ENCODE data around the gene IL23A.
"Not testable (repeated sequence)": the region's sequence is repeated elsewhere in the genome, so short reads cannot be mapped to it uniquely, and the experiment has no call there.

IL23A gene

GRCh38 chr12:56307221-56307965, 31.3 kb upstream of the IL23A start:
- H3K4me3 ChIP-seq (ENCODE audit: low read depth in 1 of 2, low read length in 2 of 2), result no peak overlapping the region
- H3K4me1 ChIP-seq (ENCODE audit: insufficient read depth, low read length), result peaks cover 1% of the 10 kb centered on the region
- H3K27ac ChIP-seq (ENCODE audit: low read depth, low read length), result no peak overlapping the region
- H3K36me3 ChIP-seq (ENCODE audit: insufficient read depth, low read length), result peaks cover 29% of the 10 kb centered on the region
- H3K27me3 ChIP-seq (ENCODE audit: control insufficient read depth in 1 of 2, insufficient read depth in 2 of 2, low read length in 2 of 2), result no peaks in the 10 kb centered on the region
- no peaks in the 10 kb centered on the region for H3K9me3 ChIP-seq (ENCODE audit: low read length)
- no peak overlapping the region for H3K9ac ChIP-seq (ENCODE audit: low read length)

GRCh38 chr12:56308714-56309113, 30.0 kb upstream of the IL23A start:
- Histone ChIP-seq H3K9me3 (ENCODE audit: low read length) (no peaks in the 10 kb centered on the region), H3K9ac (ENCODE audit: low read length) (no peak overlapping the region), H3K27me3 (ENCODE audit: control insufficient read depth in 1 of 2, insufficient read depth in 2 of 2, low read length in 2 of 2) (no peaks in the 10 kb centered on the region), H3K4me3 (ENCODE audit: low read depth in 1 of 2, low read length in 2 of 2) (no peak overlapping the region), H3K4me1 (ENCODE audit: insufficient read depth, low read length) (no peaks in the 10 kb centered on the region), H3K36me3 (ENCODE audit: insufficient read depth, low read length) (peaks cover 29% of the 10 kb centered on the region), H3K27ac (ENCODE audit: low read depth, low read length) (no peak overlapping the region)

- Histone ChIP-seq H3K27me3 (ENCODE audit: control insufficient read depth in 1 of 2, insufficient read depth in 2 of 2, low read length in 2 of 2) (no peaks in the 10 kb centered on the region), H3K9ac (ENCODE audit: low read length) (no peak overlapping the region), H3K27ac (ENCODE audit: low read depth, low read length) (no peak overlapping the region), H3K36me3 (ENCODE audit: insufficient read depth, low read length) (peaks cover 37% of the 10 kb centered on the region), H3K4me3 (ENCODE audit: low read depth in 1 of 2, low read length in 2 of 2) (no peak overlapping the region), H3K9me3 (ENCODE audit: low read length) (no peaks in the 10 kb centered on the region), H3K4me1 (ENCODE audit: insufficient read depth, low read length) (peaks cover 10% of the 10 kb centered on the region)
These were observed 27.7 kb upstream of the IL23A start for GRCh38 chr12:56311003-56311402.

- H3K9ac ChIP-seq (ENCODE audit: low read length), result peak overlapping the region; percentile 85
- H3K36me3 ChIP-seq (ENCODE audit: insufficient read depth, low read length), result peaks cover 32% of the 10 kb centered on the region
- peak overlapping the region; percentile 95 to 96 for H3K4me3 ChIP-seq (ENCODE audit: low read depth in 1 of 2, low read length in 2 of 2)
- no peaks in the 10 kb centered on the region for H3K27me3 ChIP-seq (ENCODE audit: control insufficient read depth in 1 of 2, insufficient read depth in 2 of 2, low read length in 2 of 2)
- peak overlapping the region; percentile 73 for H3K27ac ChIP-seq (ENCODE audit: low read depth, low read length)
- H3K9me3 ChIP-seq (ENCODE audit: low read length), result no peaks in the 10 kb centered on the region
- peaks cover 14% of the 10 kb centered on the region for H3K4me1 ChIP-seq (ENCODE audit: insufficient read depth, low read length)
These were observed 23.4 kb upstream of the IL23A start for GRCh38 chr12:56315249-56315621.

GRCh38 chr12:56315622-56316473, 22.8 kb upstream of the IL23A start, which contains the start of gene CNPY2:
Gene CNPY2 (minus strand): TSS chr12:56315988. CDS start chr12:56315217, 771 bp downstream.
- peak within 1 kb of the TSS; percentile 85 for H3K9ac ChIP-seq (ENCODE audit: low read length)
- peak within 1 kb of the TSS; percentile 73 for H3K27ac ChIP-seq (ENCODE audit: low read depth, low read length)
- H3K4me1 ChIP-seq (ENCODE audit: insufficient read depth, low read length), result peaks cover 14% of the 10 kb centered on the region
- no peaks in the 10 kb centered on the region for H3K27me3 ChIP-seq (ENCODE audit: control insufficient read depth in 1 of 2, insufficient read depth in 2 of 2, low read length in 2 of 2)
- H3K9me3 ChIP-seq (ENCODE audit: low read length), result no peaks in the 10 kb centered on the region
- H3K36me3 ChIP-seq (ENCODE audit: insufficient read depth, low read length), result peaks cover 28% of the 10 kb centered on the region
- peak within 1 kb of the TSS; percentile 95 to 96 for H3K4me3 ChIP-seq (ENCODE audit: low read depth in 1 of 2, low read length in 2 of 2)

- Histone ChIP-seq H3K27me3 (ENCODE audit: control insufficient read depth in 1 of 2, insufficient read depth in 2 of 2, low read length in 2 of 2) (no peaks in the 10 kb centered on the region), H3K27ac (ENCODE audit: low read depth, low read length) (no peak overlapping the region), H3K4me1 (ENCODE audit: insufficient read depth, low read length) (peaks cover 14% of the 10 kb centered on the region), H3K36me3 (ENCODE audit: insufficient read depth, low read length) (peaks cover 34% of the 10 kb centered on the region), H3K4me3 (ENCODE audit: low read depth in 1 of 2, low read length in 2 of 2) (no peak overlapping the region), H3K9me3 (ENCODE audit: low read length) (no peaks in the 10 kb centered on the region), H3K9ac (ENCODE audit: low read length) (no peak overlapping the region)
These were observed 21.0 kb upstream of the IL23A start for GRCh38 chr12:56317675-56318074.

- Histone ChIP-seq H3K4me3 (ENCODE audit: low read depth in 1 of 2, low read length in 2 of 2) (no peak overlapping the region), H3K9ac (ENCODE audit: low read length) (no peak overlapping the region), H3K36me3 (ENCODE audit: insufficient read depth, low read length) (peaks cover 59% of the 10 kb centered on the region), H3K9me3 (ENCODE audit: low read length) (no peaks in the 10 kb centered on the region), H3K27me3 (ENCODE audit: control insufficient read depth in 1 of 2, insufficient read depth in 2 of 2, low read length in 2 of 2) (no peaks in the 10 kb centered on the region), H3K27ac (ENCODE audit: low read depth, low read length) (no peak overlapping the region), H3K4me1 (ENCODE audit: insufficient read depth, low read length) (peaks cover 5% of the 10 kb centered on the region)
These were observed 17.7 kb upstream of the IL23A start for GRCh38 chr12:56321027-56321426.

GRCh38 chr12:56321610-56322009, 17.1 kb upstream of the IL23A start:
- H3K9me3 ChIP-seq (ENCODE audit: low read length); H3K4me1 ChIP-seq (ENCODE audit: insufficient read depth, low read length); H3K27ac ChIP-seq (ENCODE audit: low read depth, low read length); H3K27me3 ChIP-seq (ENCODE audit: control insufficient read depth in 1 of 2, insufficient read depth in 2 of 2, low read length in 2 of 2); H3K9ac ChIP-seq (ENCODE audit: low read length); H3K4me3 ChIP-seq (ENCODE audit: low read depth in 1 of 2, low read length in 2 of 2): not testable (repeated sequence)
- H3K36me3 ChIP-seq (ENCODE audit: insufficient read depth, low read length), result peaks cover 65% of the 10 kb centered on the region

- H3K27ac ChIP-seq (ENCODE audit: low read depth, low read length), result no peak overlapping the region
- no peaks in the 10 kb centered on the region for H3K4me1 ChIP-seq (ENCODE audit: insufficient read depth, low read length)
- no peak overlapping the region for H3K4me3 ChIP-seq (ENCODE audit: low read depth in 1 of 2, low read length in 2 of 2)
- H3K36me3 ChIP-seq (ENCODE audit: insufficient read depth, low read length), result peaks cover 77% of the 10 kb centered on the region
- no peaks in the 10 kb centered on the region for H3K27me3 ChIP-seq (ENCODE audit: control insufficient read depth in 1 of 2, insufficient read depth in 2 of 2, low read length in 2 of 2)
- no peak overlapping the region for H3K9ac ChIP-seq (ENCODE audit: low read length)
- no peaks in the 10 kb centered on the region for H3K9me3 ChIP-seq (ENCODE audit: low read length)
These were observed 14.5 kb upstream of the IL23A start for GRCh38 chr12:56324206-56324605.

GRCh38 chr12:56326126-56326525, 12.6 kb upstream of the IL23A start:
- peaks cover 67% of the 10 kb centered on the region for H3K36me3 ChIP-seq (ENCODE audit: insufficient read depth, low read length)
- H3K27me3 ChIP-seq (ENCODE audit: control insufficient read depth in 1 of 2, insufficient read depth in 2 of 2, low read length in 2 of 2), result no peaks in the 10 kb centered on the region
- H3K27ac ChIP-seq (ENCODE audit: low read depth, low read length), result no peak overlapping the region
- H3K4me1 ChIP-seq (ENCODE audit: insufficient read depth, low read length), result no peaks in the 10 kb centered on the region
- no peak overlapping the region for H3K9ac ChIP-seq (ENCODE audit: low read length)
- no peaks in the 10 kb centered on the region for H3K9me3 ChIP-seq (ENCODE audit: low read length)
- H3K4me3 ChIP-seq (ENCODE audit: low read depth in 1 of 2, low read length in 2 of 2), result no peak overlapping the region

- Histone ChIP-seq H3K27me3 (ENCODE audit: control insufficient read depth in 1 of 2, insufficient read depth in 2 of 2, low read length in 2 of 2) (no peaks in the 10 kb centered on the region), H3K4me1 (ENCODE audit: insufficient read depth, low read length) (no peaks in the 10 kb centered on the region), H3K36me3 (ENCODE audit: insufficient read depth, low read length) (peaks cover 67% of the 10 kb centered on the region), H3K9ac (ENCODE audit: low read length) (no peak overlapping the region), H3K4me3 (ENCODE audit: low read depth in 1 of 2, low read length in 2 of 2) (no peak overlapping the region), H3K9me3 (ENCODE audit: low read length) (no peaks in the 10 kb centered on the region), H3K27ac (ENCODE audit: low read depth, low read length) (no peak overlapping the region)
These were observed 12.2 kb upstream of the IL23A start for GRCh38 chr12:56326533-56326932.
